ENCODE data around the gene CAMTA1. TPM values are rescaled to one million over a fixed set of nuclear protein-coding genes. Genes with fewer than 3 reads are reported as not detected.
"Not testable (repeated sequence)": the region's sequence is repeated elsewhere in the genome, so short reads cannot be mapped to it uniquely, and the experiment has no call there.

The CAMTA1 gene
- polyA plus RNA-seq, 3 donors, result 82.3 to 84.7 (median 83.6) TPM

DNA sequence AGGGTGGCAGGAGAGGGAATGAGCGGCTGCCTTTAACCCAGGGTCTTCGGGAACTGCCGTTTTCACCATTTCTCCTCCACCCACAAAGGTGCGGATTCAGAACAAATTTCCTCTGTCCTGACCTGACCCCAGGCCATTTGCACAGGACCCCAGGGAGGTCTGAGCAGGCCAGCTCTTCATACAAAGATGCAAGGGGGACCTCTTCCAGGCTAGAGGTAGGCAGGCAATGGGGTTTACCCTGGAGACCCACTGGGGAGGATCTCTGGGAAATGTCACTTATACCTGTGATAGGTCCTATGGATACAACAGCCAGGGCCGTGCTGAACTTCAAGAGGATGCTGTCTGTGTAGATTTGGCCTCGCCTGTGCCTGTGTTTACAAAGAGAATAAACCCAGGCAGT lies 896.1 kb downstream of the CAMTA1 start:
- no peak for DNase-seq (ENCODE audit: low read depth in 3 of 3, low spot score in 2 of 3)

DNA sequence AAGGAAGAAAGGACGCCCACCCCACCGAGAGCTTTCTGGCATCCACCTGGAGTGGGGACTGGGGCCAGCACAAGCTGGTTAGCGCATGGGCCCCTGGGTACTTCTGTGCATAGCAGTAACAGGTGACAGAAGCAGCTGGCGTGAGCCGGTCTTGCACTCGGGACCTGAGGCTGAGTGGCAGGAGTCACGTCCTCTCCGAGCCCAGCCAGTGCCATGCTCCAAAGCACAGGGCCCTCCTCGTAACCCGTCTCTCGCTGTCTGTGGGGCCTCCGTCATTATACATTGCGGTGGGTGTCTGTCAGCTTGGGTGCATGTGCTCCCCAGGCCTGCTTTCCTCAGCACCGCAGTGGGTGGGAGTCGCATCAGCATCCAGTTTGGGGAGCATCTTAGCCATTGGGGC lies 898.3 kb downstream of the CAMTA1 start:
- DNase-seq (ENCODE audit: low read depth in 3 of 3, low spot score in 2 of 3), result no peak

DNA sequence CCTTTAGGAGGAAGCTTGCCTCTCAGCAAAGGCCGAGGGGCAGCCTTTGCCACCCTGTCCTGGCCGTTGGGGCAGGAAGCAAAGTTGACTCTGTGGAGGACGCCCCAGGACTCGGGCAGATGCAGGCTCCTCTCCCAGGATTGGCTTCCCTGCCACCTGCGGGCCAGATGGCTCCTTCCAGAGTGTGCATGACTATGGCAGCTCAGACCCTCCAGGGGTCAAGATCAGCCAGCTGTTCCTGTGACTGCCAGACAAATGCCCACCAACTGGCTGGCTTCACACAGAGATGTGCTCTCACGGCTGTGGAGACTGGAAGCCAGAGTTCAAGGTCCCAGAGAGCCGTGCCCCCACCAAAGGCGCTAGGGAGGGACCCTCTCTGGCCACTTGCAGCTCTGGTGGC lies 898.9 kb downstream of the CAMTA1 start:
- no peak for DNase-seq (ENCODE audit: low read depth in 3 of 3, low spot score in 2 of 3)

DNA sequence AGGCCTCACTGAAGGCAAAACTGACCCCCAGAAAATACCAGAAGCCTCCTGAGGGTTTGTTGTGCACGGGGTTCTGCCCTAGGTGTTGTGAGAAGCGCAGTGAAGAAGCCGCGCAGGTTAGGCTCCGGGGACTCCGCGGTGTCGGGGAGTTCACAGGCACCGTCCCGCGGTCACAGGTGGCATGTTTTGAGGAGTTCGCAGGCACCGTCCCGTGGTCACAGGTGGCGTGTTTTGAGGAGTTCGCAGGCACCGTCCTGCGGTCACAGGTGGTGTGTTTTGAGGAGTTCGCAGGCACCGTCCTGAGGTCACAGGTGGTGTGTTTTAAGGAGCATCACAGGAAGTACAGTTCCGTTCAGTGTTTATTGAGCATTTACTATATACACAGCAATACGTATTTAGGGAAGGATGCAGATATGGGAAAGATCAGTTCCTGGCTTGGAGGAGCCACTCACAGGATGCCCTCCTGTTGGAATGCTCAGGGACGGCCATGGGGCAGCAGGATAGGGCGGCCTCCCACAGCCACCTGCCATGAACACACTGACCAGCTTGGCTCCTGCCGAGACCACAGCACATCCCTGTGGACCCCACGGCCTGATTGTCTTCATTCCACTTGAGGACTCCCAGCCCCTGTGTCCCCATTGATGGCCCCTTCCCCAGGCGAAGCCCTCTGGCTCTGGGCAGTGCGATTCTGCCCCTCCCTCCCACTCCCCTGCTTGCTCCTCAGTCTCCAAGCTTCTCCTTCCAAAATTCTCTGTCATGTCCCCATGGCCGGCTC lies 899.8 kb downstream of the CAMTA1 start:
- no peak for DNase-seq (ENCODE audit: low read depth in 3 of 3, low spot score in 2 of 3)

DNA sequence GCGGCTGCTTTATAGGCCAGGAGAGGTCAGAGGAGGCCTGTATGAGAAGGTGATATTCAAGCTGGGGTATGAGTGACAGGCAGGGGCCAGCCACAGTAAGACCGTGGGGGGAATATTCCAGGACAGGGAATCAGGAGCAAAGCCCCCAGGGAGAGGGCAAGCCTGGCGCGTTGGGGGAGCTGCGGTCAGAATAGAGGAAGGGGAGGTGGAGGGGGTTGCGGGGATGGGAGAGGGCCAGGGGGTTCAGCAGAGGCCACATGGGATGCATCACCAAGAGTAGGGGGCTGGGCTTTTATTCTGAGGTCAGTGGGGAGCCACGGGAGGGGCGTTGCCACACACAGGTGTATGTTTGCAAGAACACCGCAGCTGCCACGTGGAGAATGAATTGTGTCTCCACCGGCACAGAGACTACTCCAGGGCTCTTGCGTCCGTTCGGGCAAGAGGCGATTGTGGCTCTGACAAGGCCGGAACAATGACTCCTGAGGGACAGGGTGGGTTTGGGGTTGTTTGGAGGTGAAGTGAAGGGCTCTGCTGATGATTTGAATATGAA lies 901.1 kb downstream of the CAMTA1 start:
- DNase-seq (ENCODE audit: low read depth in 3 of 3, low spot score in 2 of 3), result no peak

DNA sequence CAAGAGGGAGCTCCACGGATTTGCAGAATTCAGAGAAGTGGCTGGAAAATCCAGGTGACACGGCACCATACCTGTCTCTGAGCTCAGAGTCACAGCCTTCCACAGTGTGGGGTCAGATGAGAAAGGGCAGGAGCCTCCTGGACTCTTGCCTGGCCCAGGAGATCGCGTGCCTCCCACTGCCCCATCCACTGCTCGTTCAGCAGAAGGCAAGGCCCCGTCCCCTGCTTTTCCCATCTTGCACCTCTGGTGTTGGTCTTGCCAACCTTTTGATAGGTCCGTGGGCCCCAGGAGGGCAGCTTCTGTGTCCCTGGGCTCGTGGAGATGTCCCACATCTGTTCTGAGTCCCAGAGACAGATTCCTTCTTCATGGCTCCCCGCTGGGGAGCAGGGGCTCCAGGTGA lies 902.2 kb downstream of the CAMTA1 start:
- no peak for DNase-seq (ENCODE audit: low read depth in 3 of 3, low spot score in 2 of 3)

DNA sequence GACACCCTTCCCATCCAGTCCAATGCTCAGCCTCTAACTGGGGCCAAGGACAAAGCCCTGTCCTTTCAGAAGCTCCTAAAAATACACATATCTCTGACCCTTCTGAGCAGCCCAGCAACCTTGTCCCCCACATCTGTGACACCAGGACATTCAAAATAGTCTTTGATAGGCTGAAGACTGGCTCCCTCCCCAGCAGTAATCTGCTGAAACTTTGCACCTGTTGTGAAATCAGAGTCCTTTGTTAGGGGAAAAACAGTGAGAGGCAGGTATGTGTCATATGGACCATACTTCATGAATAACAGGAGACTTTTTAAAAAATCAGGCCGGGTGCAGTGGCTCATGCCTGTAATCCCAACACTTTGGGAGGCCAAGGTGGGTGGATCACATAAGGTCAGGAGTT lies 903.4 kb downstream of the CAMTA1 start:
- DNase-seq (ENCODE audit: low read depth in 3 of 3, low spot score in 2 of 3), result no peak

DNA sequence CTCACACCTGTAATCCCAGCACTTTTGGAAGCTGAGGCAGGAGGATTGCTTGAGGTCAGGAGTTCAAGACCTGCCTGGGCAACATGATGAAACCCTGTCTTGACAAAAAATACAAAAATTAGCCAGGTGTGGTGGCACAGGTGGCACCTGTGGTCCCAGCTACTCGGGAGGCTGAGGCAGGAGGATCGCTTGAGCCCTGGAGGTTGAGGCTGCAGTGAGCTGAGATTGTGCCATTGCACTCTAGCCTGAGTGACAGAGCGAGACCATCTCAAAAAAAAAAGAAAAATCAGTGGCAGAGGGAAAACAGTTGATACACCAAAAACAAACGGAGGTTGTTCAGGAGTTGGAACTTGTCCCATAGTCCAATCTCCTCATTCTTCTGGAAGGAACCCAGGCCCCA lies 904.1 kb downstream of the CAMTA1 start:
- not testable (repeated sequence) for DNase-seq (ENCODE audit: low read depth in 3 of 3, low spot score in 2 of 3)

DNA sequence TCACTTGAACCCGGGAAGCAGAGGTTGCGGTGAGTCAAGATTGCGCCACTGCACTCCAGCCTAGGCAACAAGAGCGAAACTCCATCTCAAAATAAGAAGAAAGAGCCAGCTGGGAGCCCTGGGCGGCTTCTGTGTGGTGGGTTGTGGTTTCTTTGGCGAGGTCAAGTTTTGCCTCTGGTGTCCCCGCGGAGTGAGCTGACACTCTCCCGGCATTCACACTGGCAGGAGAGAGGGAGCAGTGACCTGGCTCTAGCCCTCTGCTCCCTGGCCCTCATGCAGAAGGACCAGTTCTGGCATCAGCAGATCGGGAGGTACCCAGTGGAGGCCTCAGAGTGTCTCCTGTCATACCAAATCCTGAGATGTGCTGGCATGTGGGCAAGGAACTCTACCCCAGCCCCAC lies 904.8 kb downstream of the CAMTA1 start:
- no peak for DNase-seq (ENCODE audit: low read depth in 3 of 3, low spot score in 2 of 3)

DNA sequence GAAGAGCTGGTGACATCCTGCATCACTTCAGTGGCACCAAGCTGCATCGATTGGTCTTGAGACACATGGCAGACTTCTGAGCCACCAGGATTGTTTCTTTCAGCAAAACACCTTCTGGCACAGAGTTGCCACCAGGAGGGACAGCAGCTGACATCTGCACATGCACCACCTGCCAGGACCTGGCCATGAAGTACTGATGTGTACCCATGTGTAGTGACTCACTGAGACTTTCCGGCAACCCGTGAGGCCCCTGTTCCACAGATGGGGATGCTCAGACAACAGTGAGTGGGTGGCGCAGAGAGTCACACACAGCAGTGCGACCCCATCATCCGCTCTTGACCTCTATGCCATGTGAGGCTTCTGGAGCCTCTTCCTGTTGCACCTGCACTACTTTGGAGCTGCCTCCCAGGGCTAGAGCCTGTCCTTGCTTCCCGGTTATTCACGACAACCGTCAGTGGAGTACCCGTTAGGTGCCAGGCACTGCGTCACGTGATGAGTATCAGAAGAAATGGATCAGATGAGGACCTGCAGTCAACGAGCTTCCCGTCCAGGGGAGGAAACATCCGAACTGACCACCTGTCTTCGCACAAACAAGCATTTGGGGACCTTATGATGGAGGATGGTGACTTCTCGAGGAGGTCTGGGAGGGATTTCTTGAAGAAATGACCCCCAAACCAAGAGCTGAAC lies 905.4 kb downstream of the CAMTA1 start:
- DNase-seq (ENCODE audit: low read depth in 3 of 3, low spot score in 2 of 3), result no peak

DNA sequence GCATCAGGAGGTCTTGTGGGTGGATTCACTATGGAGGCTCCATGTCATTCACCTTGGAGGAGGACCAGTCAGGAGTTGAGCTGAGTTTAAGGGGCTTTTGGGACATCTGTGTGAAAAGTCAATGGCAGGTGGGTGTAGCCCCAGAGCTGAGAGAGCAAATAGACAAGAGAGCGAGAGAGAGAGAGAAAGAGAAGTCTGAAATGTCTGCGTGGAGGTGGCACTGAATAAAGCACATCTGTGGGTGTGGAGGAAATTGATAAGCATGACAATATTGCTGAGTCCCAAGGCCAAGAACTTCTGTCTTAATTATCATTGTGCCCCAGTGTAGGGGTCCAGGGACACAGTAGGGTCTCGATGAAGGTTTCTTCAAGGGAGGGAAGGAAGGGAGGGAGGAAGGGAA lies 906.3 kb downstream of the CAMTA1 start:
- no peak for DNase-seq (ENCODE audit: low read depth in 3 of 3, low spot score in 2 of 3)

DNA sequence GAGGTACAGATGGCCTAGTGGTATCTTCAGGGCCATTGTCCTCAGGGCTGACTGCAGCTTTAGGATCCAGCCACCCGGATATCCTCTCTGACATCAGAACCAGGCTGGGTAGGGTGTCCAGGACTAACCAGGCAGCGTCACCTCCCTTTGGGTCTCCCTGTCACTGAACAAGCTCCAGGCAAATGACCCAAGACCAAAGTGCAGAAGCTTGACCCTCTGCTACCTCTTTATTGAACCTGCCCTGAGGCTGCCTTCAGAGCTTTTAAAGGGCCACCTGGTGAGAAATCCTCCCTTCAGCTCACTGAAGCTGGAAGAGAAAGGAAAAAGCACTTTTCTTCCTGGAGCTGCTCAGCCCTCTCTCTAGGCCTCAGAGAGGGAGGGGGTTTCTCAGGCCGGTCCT lies 906.8 kb downstream of the CAMTA1 start:
- DNase-seq (ENCODE audit: low read depth in 3 of 3, low spot score in 2 of 3), result no peak

DNA sequence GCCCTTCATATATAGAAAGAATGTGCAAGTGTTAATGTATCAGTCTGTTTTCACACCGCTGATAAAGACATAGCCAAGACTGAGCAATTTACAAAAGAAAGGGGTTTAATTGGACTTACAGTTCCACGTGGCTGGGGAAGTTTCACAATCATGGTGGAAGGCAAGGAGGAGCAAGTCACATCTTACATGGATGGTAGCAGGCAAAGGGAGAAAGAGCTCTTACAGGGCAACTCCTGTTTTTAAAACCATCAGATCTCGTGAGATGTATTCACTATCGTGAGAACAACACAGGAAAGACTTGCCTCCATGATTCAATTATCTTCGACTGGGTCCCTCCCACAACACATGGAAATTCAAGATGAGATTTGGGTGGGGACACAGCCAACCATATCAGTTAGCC lies 907.8 kb downstream of the CAMTA1 start:
- not testable (repeated sequence) for DNase-seq (ENCODE audit: low read depth in 3 of 3, low spot score in 2 of 3)

DNA sequence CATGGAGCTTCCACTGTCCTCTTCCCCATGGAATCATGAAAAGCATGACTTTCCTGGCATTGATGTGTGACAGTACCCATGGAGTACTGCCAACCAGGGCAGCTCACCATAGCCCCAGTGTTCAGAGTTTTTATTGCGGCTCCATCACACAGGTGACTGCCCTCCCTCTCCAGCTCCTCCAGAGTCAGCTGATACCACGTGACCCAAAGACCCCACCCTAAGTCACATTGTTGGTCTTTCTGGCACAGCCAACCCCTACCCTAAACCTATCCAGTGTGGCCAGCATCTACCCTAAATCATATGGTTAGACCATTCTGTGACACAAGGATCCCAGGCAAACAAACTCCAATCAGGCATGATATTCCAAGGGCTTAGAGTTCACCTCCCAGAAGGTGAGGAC lies 908.4 kb downstream of the CAMTA1 start:
- no peak for DNase-seq (ENCODE audit: low read depth in 3 of 3, low spot score in 2 of 3)

DNA sequence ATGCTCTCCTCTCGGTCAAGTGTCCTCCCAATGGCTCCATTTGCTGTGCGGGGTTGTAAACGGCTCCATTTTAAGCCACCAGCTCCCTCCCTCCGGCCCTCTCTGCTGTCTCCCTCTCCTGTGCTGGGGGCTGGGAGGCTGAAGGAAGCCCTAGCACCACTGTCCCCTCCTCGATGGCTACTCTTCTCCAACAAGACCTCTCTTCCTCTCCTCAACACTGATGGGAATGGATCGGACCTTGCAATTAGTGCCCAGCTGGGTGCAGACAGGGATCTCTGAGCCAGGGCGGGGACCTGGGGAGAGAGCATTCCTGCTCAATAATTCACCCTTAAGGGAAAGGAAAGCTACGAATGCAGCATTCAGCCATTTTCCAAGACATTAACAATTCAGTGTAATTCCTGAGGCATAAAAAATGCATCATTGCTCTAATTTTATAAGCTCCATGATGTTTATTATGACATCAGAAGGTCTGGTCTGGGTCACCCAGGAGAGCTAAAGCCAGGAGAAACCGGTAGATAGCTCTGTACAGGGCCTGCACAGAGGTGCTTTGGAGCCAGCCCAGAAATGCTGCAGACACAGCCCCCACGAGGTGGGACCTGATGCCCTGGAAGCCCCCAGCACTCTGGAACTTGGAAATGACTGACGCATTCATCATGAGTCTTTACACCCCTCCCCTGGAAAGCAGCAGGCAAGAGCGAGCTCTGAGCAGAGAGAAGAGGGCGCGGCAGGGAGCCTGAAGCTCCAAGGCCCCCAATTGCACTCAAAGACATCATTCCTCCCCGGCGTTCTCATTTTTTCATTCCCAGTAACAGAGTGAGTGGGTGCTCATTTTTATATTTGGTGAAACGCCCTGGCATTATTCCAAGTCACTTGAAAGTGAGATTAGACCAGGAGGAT lies 909.6 kb downstream of the CAMTA1 start:
- DNase-seq (ENCODE audit: low read depth in 3 of 3, low spot score in 2 of 3), result no peak

DNA sequence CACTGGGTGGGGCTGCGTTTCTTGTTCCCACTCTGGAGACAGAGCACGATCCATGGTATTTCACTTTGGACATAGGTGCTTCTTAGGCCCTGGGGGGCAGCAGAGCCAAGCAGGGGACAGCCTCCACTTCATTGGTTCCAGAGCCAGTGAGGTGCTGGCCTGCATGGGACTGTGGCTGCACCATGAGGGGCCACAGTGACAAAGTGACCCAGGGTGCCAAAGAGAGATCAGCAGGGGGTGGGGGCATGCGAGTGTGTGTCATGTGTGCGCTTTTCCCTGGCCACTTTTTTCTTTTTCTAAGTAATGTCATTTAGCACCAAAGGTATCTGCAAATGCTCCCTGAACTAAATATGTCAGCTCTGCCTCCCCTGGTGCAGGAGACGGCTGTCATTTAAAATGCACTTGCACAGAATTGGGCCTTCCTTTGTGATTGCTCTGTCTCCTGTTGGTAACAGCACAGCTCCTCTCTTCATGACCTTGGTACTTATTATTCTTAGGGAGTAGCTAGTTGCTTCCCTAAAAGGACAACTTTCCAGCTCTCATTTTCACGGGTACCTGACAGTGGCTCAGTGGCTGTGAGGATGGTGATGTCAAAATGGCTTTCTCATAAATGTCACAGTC lies 910.4 kb downstream of the CAMTA1 start:
- no peak for DNase-seq (ENCODE audit: low read depth in 3 of 3, low spot score in 2 of 3)

DNA sequence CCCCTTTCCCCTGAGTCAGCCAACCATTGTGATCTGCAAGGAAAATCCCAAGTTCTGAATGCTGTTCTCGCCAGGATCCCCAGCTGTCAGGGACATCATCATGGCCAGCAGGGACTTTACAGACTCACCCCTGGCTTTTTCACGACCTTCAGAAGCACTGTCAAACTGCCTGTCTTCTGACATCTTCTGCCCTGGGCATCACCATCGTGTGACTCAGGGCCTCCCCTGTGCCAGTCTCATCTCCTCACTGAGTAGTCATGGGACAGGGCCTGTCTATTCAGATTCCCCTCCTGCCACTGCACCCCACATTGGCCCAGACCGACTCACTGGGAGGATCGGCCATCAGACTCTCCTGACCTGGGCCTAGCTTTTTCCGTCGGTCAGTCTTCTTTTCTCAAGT lies 913.4 kb downstream of the CAMTA1 start:
- no peak for DNase-seq (ENCODE audit: low read depth in 3 of 3, low spot score in 2 of 3)

DNA sequence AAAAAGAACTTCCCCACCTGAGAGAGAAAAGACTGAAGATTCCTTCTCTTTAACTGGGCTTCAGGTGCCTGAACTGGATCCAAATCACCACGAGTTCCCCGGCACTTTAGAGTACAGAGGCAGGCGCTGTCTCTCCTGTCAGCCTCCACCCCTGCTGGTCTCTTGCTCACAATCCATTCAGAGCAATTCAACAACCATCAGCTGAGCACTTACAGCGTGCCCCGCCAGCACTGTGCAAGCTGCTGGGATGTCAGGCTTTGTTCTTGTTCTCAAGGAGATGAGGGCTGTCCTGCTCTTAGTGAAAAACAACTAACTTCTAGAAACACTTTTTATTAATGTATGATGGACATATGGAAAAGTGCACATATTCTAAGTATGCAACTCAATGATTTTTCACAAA lies 917.1 kb downstream of the CAMTA1 start:
- DNase-seq (ENCODE audit: low read depth in 3 of 3, low spot score in 2 of 3), result no peak

DNA sequence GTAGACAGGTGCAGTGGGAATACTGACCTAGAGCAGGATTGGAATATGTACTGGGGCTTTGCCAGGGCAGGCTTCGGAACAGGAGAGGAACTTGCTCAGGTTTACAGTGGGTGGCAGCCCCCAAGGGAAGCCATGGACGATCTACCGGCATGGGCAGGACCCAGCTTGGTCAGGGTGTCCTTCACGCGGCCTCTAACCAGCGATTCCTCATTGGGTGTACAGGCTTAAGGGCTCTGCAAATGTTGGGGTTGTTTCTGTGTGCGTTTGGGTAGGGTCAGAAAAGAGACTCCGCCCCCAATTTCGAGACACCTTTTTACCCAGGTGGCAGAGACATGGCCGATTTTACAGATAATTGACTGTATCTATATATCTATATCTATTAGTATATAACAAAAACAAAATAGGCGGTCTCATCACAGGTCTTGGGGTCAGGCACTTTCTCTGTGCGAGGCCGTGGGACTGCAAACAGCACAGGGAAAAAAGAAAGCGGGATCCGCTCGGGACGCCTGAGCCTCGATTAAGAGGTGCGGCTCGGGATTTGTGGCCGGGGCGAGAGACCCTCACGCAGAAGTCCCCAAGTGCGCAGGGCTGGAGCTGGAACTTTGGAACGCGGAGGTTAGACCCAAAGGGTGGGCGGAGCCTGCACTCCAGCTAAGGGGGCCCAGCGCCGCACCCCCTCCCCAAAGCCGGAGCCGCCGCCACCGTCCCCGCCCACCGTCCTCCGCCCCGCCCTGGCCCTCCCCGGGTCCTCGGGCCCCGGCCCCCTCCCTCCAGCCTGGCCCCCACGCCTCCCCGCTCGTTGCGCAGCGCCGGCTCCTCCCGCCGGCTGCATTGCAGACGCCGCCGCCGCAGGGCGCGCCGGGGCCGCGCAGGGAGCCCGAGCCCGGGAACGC lies 918.3 kb downstream of the CAMTA1 start:
- no peak for DNase-seq (ENCODE audit: low read depth in 3 of 3, low spot score in 2 of 3)
